ENCODE results near the gene ZKSCAN8. TPM values are rescaled to one million over a fixed set of nuclear protein-coding genes. Genes with fewer than 3 reads are reported as not detected.
"Not testable (repeated sequence)": the region's sequence is repeated elsewhere in the genome, so short reads cannot be mapped to it uniquely, and the experiment has no call there.

The ZKSCAN8 gene
- 17.6 and 17.7 TPM in 2 replicates for total RNA-seq

- intact Hi-C loops (cut with micrococcal nuclease): loop anchor here (1.0 to 5.0 kb wide), 4 partner anchors 17 to 111 kb away; partner anchors contain the start of genes ZKSCAN4 and ZSCAN16
- Mint-ChIP-seq H3K9me3 (no peaks in the 10 kb centered on the region), H3K4me3 (peak within 1 kb of the TSS; percentile 97), H3K4me1 (peaks cover 39% of the 10 kb centered on the region), H3K36me3 (ENCODE audit: low read depth) (peaks cover 26% of the 10 kb centered on the region), H3K27me3 (no peaks in the 10 kb centered on the region), H3K27ac (peak within 1 kb of the TSS; percentile 90)
- peak; percentile 93 for DNase-seq
Observed at GRCh38 chr6:28141500-28142329, at the start of gene ZKSCAN8. Gene ZKSCAN8 (plus strand): TSS chr6:28141883. CDS start chr6:28148408, 6,525 bp downstream.

GRCh38 chr6:28102222-28102621 is 39.5 kb upstream of the ZKSCAN8 start:
- Mint-ChIP-seq H3K27me3 (peaks cover 20% of the 10 kb centered on the region), H3K9me3 (peaks cover 33% of the 10 kb centered on the region)
- intact Hi-C loops (cut with micrococcal nuclease); DNase-seq; H3K36me3 Mint-ChIP-seq (ENCODE audit: low read depth); H3K4me3 Mint-ChIP-seq; H3K4me1 Mint-ChIP-seq; H3K27ac Mint-ChIP-seq: not testable (repeated sequence)

GRCh38 chr6:28102699-28103098 is 39.0 kb upstream of the ZKSCAN8 start:
- peaks cover 20% of the 10 kb centered on the region for H3K27me3 Mint-ChIP-seq
- peaks cover 28% of the 10 kb centered on the region for H3K9me3 Mint-ChIP-seq
- DNase-seq; H3K27ac Mint-ChIP-seq; intact Hi-C loops (cut with micrococcal nuclease); H3K4me1 Mint-ChIP-seq; H3K36me3 Mint-ChIP-seq (ENCODE audit: low read depth): not testable (repeated sequence)
- peak overlapping the region; percentile 16 for H3K4me3 Mint-ChIP-seq

GRCh38 chr6:28104392-28105244 is 37.1 kb upstream of the ZKSCAN8 start:
- Mint-ChIP-seq H3K4me1 (peaks cover 8% of the 10 kb centered on the region), H3K27ac (peak overlapping the region; percentile 79)

GRCh38 chr6:28105245-28105639 is 36.4 kb upstream of the ZKSCAN8 start:
- Mint-ChIP-seq H3K27ac (peak overlapping the region; percentile 27), H3K9me3 (peaks cover 16% of the 10 kb centered on the region), H3K4me3 (peak overlapping the region; percentile 87), H3K4me1 (peaks cover 8% of the 10 kb centered on the region), H3K36me3 (ENCODE audit: low read depth) (peaks cover 2% of the 10 kb centered on the region), H3K27me3 (peaks cover 14% of the 10 kb centered on the region)
- intact Hi-C loops (cut with micrococcal nuclease): no loop called here
- DNase-seq: no peak

More at GRCh38 chr6:28104392-28105244, 37.1 kb upstream of the ZKSCAN8 start:
- Mint-ChIP-seq H3K4me3 (peak overlapping the region; percentile 87), H3K27me3 (peaks cover 18% of the 10 kb centered on the region), H3K9me3 (peaks cover 23% of the 10 kb centered on the region), H3K36me3 (ENCODE audit: low read depth) (no peaks in the 10 kb centered on the region)
- intact Hi-C loops (cut with micrococcal nuclease): loop anchor here (1.0 kb wide), 2 partner anchors 23 to 33 kb away; no protein-coding TSS in a partner anchor
- DNase-seq: peak; percentile 94

- Mint-ChIP-seq H3K27ac (no peak overlapping the region), H3K4me3 (no peak overlapping the region), H3K4me1 (peaks cover 8% of the 10 kb centered on the region), H3K27me3 (peaks cover 4% of the 10 kb centered on the region), H3K36me3 (ENCODE audit: low read depth) (peaks cover 2% of the 10 kb centered on the region), H3K9me3 (peaks cover 5% of the 10 kb centered on the region)
- DNase-seq: no peak
- intact Hi-C loops (cut with micrococcal nuclease): no loop called here
Observed at GRCh38 chr6:28107506-28107905, 34.2 kb upstream of the ZKSCAN8 start.

- intact Hi-C loops (cut with micrococcal nuclease): no loop called here
- peaks cover 27% of the 10 kb centered on the region for H3K36me3 Mint-ChIP-seq (ENCODE audit: low read depth)
- H3K27me3 Mint-ChIP-seq: peaks cover 2% of the 10 kb centered on the region
Observed at GRCh38 chr6:28111964-28112363, 29.7 kb upstream of the ZKSCAN8 start.

GRCh38 chr6:28115799-28116198 is 25.9 kb upstream of the ZKSCAN8 start:
- H3K9me3 Mint-ChIP-seq: no peaks in the 10 kb centered on the region
- no peak overlapping the region for H3K4me3 Mint-ChIP-seq
- H3K27me3 Mint-ChIP-seq: no peaks in the 10 kb centered on the region
- DNase-seq: no peak
- H3K27ac Mint-ChIP-seq: no peak overlapping the region
- H3K4me1 Mint-ChIP-seq: no peaks in the 10 kb centered on the region
- intact Hi-C loops (cut with micrococcal nuclease): no loop called here
- peaks cover 48% of the 10 kb centered on the region for H3K36me3 Mint-ChIP-seq (ENCODE audit: low read depth)

More at GRCh38 chr6:28111964-28112363, 29.7 kb upstream of the ZKSCAN8 start:
- H3K9me3 Mint-ChIP-seq: no peaks in the 10 kb centered on the region
- H3K4me3 Mint-ChIP-seq: no peak overlapping the region
- no peak overlapping the region for H3K27ac Mint-ChIP-seq
- no peak for DNase-seq
- no peaks in the 10 kb centered on the region for H3K4me1 Mint-ChIP-seq

GRCh38 chr6:28117386-28118050 is 24.2 kb upstream of the ZKSCAN8 start:
- H3K36me3 Mint-ChIP-seq (ENCODE audit: low read depth): peaks cover 54% of the 10 kb centered on the region

GRCh38 chr6:28118217-28118616 is 23.5 kb upstream of the ZKSCAN8 start:
- Mint-ChIP-seq H3K4me3 (no peak overlapping the region), H3K27me3 (no peaks in the 10 kb centered on the region), H3K27ac (no peak overlapping the region), H3K36me3 (ENCODE audit: low read depth) (peaks cover 58% of the 10 kb centered on the region), H3K9me3 (no peaks in the 10 kb centered on the region), H3K4me1 (peaks cover 7% of the 10 kb centered on the region)
- intact Hi-C loops (cut with micrococcal nuclease): no loop called here
- no peak for DNase-seq

More at GRCh38 chr6:28117386-28118050, 24.2 kb upstream of the ZKSCAN8 start:
- Mint-ChIP-seq H3K9me3 (no peaks in the 10 kb centered on the region), H3K4me3 (no peak overlapping the region), H3K4me1 (peaks cover 4% of the 10 kb centered on the region), H3K27me3 (no peaks in the 10 kb centered on the region), H3K27ac (no peak overlapping the region)
- DNase-seq: no peak
- intact Hi-C loops (cut with micrococcal nuclease): no loop called here

GRCh38 chr6:28121876-28122275 is 19.8 kb upstream of the ZKSCAN8 start:
- Mint-ChIP-seq H3K4me3 (no peak overlapping the region), H3K4me1 (peaks cover 38% of the 10 kb centered on the region), H3K27ac (no peak overlapping the region), H3K27me3 (no peaks in the 10 kb centered on the region), H3K36me3 (ENCODE audit: low read depth) (peaks cover 39% of the 10 kb centered on the region), H3K9me3 (no peaks in the 10 kb centered on the region)
- no peak for DNase-seq
- intact Hi-C loops (cut with micrococcal nuclease): loop anchor here (5.0 kb wide), 2 partner anchors 130 to 645 kb away; partner anchors contain the start of gene ZKSCAN4

- peaks cover 42% of the 10 kb centered on the region for H3K36me3 Mint-ChIP-seq (ENCODE audit: low read depth)
- intact Hi-C loops (cut with micrococcal nuclease): loop anchor here (5.0 kb wide), 2 partner anchors 130 to 645 kb away; partner anchors contain the start of gene ZKSCAN4
- not testable (repeated sequence) for H3K27ac Mint-ChIP-seq
Observed at GRCh38 chr6:28122283-28122682, 19.4 kb upstream of the ZKSCAN8 start.

GRCh38 chr6:28124350-28124970 is 17.2 kb upstream of the ZKSCAN8 start, which contains the start of gene ZSCAN16:
Gene ZSCAN16 (plus strand): TSS chr6:28124609. CDS start chr6:28125444, 835 bp downstream.
- Mint-ChIP-seq H3K36me3 (ENCODE audit: low read depth) (peaks cover 49% of the 10 kb centered on the region), H3K27ac (peak within 1 kb of the TSS; percentile 83), H3K27me3 (no peaks in the 10 kb centered on the region), H3K4me3 (peak within 1 kb of the TSS; percentile 95), H3K4me1 (peaks cover 49% of the 10 kb centered on the region), H3K9me3 (no peaks in the 10 kb centered on the region)
- peak; percentile 92 for DNase-seq
- intact Hi-C loops (cut with micrococcal nuclease): loop anchor here (1.0 to 5.0 kb wide), 5 partner anchors 13 to 647 kb away; partner anchors contain the start of genes ZKSCAN4, ZKSCAN8 and ZSCAN26

More at GRCh38 chr6:28122283-28122682, 19.4 kb upstream of the ZKSCAN8 start:
- not testable (repeated sequence) for H3K4me3 Mint-ChIP-seq, H3K27me3 Mint-ChIP-seq, H3K9me3 Mint-ChIP-seq
- H3K4me1 Mint-ChIP-seq: peaks cover 39% of the 10 kb centered on the region
- peak; percentile 38 for DNase-seq

Data from activated CD4-positive, alpha-beta T cell treated with anti-CD3 and anti-CD28 coated beads, Interleukin-2, amount 10 ng/mL, durations not matched to agents 24 days and 14 days (primary cell).